GM18861 (cell line): ENCODE measurements around the gene CEND1.
"Not testable (repeated sequence)": the region's sequence is repeated elsewhere in the genome, so short reads cannot be mapped to it uniquely, and the experiment has no call there.

Source experiments
- ATAC-seq: cut with Tn5 transposase; IDR thresholded peaks from one replicate; pipeline ENCODE4 v1.9.1; 2021; ENCODE audit not compliant: unreplicated experiment

The CEND1 gene

DNA sequence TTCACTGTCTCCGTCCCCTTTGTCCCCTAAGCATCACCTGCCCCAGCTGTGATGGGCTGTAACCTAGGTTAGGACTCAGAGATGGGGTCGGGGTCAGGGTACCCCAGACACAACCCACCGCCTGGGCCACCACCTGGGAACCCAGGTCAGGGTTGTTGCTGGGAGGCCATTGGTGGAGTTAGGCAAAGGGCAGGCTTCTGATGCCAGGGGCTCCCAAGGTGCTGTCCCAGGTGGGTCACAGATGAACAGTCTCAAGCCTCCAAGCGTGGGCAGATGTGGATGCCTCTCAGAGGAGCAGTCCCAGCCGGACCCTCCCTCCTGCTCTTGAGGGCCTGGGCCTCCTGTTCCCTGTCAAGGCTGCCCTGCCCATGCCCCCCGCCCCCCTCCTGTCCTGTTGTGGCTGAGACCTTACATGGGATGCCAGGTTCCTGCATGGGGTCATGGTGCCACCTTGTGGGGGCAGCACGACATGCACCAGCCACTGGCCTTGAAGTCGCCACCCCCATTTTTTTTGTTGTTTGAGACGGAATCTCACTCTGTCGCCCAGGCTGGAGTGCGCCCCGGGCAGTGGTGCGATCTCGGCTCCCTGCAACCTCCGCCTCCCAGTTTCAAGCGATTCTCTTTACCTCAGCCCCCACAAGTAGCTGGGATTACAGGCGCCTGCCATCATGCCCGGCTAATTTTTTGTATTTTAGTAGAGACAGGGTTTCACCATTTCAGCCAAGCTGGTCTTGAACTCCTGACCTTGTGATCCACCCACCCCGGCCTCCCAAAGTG is 24.7 kb downstream of the CEND1 start:
- ATAC-seq: no peak

DNA sequence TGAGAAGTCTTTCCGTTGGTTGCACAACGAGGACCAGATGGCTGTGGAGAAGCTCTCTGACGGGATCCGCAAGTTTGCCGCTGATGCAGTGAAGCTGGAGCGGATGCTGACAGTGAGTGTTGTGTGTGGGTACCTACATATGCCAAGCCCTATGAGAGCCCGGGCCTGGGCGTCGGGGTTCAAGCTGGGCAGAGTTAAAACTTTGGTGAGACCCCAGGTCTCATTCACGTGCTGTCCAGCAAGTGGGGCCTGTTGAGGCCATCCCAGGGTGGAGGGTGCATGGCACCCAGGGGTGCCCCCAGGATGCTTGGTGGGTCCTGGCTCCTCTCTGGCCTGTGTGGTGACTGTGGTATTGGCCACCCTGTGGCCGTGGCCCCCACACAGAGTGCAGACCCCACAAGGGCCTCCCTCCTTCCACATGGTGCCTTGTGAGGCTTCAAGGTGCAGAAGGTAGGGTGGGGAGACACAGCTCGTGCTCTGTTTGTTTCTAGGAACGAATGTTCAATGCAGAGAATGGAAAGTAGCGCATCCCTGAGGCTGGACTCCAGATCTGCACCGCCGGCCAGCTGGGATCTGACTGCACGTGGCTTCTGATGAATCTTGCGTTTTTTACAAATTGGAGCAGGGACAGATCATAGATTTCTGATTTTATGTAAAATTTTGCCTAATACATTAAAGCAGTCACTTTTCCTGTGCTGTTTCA is 25.4 kb downstream of the CEND1 start:
- ATAC-seq: no peak

DNA sequence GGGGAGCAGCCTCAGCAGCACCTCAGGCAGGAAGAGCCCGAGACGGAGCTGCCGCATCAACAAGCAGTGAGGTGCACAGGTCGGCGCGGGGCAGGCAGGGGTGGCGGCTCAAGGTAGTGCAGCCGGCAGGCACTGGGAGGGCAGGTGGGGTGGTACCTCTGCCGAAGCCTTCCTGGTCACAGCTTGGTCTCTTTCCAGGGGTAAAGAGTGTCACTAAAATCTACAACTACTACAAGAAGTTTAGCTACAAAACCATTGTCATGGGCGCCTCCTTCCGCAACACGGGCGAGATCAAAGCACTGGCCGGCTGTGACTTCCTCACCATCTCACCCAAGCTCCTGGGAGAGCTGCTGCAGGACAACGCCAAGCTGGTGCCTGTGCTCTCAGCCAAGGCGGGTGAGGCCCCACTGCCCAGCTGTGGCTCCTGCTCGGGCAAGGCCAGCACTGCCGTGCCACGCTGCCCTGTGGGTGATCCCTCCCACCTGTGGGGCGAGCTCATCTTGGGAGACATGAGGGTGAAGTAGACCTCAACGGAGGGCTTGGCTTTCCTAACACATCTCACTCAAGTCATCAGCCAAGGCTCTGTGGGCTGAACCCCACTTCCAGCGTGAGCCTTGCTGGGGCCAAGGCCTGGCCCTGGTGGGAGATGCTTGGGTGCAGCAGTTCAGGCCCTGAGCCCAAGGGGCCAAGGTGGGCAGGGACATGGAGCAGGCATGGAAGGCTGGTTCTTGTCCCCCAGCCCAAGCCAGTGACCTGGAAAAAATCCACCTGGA is 26.2 kb downstream of the CEND1 start:
- ATAC-seq: no peak

DNA sequence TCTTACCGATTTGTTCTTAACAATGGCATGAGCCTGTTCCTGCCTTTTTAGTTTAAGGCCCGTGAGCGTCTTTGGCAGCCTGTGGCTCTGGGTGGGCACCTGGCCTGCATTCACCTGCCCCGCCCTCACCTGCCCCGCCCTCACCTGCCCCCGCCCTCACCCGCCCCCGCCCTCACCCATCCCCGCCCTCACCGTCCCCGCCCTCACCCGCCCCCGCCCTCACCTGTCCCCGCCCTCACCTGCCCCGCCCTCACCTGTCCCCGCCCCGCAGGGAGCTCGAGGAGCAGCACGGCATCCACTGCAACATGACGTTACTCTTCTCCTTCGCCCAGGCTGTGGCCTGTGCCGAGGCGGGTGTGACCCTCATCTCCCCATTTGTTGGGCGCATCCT is 26.8 kb downstream of the CEND1 start:
- no peak for ATAC-seq

DNA sequence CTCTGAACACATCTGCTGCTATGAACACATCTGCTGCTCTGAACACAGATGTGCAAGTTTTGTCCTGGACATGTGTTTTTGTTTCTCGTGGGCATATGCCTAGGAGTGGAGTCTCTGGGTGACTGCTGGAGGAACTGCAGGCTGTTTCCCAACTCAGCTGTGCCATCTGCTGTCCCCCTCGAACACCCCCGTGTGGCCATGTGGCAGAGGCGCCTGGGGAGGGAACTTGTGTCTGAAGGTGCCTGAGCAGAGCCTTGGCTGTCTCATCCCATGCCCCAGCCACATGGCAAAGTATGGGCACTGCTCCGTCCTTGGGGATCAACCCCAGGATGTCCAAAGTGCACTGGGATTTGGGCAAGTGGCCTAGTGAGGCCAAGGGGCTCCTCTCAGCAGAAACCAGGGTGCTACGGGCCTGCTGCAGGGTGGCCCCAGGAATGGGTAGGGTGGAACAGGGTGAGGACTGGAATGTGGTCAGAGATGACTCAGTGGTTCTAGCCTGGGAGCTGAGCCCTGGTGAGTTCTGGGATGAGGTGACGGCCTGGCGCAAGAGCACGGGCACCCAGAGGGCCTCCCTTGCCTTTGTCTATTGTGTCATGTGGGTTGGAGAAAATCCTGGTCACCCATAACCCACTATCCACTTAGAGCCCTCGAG is 27.3 kb downstream of the CEND1 start:
- ATAC-seq: no peak

DNA sequence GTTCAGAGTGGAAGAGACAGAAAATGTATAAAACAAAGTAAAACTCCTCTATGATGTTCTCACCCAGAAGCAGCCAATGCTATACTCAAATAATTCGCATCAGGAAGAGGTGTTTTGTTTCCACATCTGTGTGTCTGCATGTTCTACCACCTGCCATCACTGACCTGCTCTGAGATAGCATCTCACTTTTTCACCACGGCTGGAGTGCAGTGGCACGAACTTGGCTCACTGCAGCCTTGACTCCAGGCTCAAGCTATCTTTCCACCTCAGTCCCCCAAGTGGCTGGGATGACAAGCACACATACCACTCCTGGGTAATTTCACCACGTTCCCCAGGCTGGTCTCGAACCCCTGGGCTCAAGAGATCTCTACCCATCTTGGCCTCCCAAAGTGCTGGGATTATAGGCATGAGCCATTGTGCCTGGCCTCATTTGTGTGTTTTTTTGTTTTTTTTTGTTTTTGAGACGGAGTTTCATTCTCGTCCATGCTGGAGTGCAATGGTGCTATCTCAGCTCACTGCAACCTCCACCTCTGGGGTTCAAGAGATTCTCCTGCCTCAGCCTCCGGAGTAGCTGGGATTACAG is 28.3 kb downstream of the CEND1 start:
- no peak for ATAC-seq

DNA sequence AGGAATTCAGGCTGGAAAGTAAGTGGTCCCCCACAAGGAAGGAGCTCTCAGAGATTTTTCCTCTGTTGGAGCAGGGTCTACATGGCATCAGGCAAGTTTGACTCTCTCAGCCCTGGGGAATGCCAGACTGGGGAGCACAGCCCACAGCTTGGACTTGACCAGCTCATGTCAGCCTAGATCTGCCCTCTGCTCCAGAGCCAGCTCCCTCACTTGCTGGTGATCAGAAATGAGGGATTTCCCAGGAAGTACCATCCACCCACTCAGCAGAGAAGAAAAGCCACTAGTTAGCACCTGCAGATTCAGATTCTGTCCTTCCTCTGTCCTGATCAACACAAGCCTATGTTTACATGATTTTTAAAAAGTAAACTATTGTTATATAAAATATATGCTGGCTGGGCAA is 29.7 kb downstream of the CEND1 start:
- no peak for ATAC-seq

DNA sequence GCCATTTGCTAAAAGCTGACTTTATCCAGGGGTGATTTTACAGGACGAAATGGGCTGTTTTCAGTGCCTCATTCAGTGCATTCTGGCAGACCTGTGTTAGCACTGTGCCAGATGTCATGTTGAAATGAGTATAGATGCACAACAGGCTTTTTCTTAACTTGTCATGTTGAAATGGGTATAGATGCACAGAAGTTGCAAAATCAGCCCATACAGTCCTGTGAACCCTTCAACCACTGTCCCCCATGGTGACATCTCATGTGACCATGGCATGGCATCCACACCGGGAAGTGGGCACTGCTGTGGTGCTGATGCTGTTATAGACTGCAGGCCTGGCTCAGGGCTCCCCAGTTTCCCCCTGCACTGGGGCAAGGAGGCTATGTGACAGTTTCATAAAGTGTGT is 40.2 kb downstream of the CEND1 start:
- ATAC-seq: no peak

DNA sequence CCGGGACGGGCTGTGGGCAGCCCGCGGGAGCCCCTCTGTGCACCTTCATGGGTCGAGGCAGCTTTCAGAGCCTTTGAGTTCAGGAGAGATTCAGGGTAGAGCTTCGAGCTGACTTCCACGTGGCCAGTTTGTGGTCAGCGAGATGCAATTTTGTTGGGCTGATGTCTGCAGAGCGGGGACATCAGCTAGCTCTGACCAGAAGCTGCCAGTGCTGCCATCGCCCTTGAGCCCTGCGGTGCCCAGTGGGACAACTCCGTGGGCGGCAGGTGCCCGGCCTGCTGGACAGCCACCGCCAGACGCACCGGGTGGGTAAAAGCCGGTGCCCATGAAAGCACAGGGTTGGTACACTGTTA is 41.9 kb downstream of the CEND1 start:
- ATAC-seq: peak; percentile 11

DNA sequence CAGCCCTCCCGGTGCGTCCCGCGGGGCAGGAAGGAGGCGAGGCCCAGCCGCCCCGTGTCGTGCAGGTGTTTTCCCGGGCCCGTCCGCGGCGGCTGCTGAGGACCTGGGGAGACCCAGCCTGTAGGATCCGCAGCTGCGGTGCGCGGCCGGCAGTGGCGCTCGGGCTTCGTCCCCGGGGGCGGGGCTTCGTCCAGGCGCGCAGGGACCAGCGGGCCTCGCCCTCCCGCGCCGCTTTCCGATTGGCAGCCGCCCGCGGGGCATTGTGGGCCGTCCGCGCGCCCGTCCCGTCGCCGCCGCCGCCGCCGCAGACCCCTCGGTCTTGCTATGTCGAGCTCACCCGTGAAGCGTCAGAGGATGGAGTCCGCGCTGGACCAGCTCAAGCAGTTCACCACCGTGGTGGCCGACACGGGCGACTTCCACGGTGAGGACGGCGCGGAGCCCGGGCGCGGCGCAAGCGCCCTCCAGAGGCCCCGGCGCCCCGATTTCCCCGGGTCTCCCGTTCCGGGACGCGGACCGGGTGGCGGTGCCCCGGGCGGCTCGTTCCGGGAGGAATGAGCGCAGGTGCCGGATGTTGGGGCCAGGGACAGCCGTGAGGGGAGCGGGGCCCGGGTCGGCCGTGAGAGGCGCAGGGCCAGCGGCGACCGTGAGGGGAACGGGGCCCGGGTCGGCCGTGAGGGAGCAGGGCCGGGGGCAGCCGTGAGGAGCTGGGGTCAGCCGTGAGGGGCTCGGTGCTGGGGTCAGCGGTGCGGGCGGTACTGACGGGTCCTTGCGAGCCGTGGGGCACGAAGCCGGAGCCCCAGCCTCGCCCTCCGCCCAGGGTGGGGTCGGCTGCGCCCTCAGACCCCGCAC is 42.5 kb downstream of the CEND1 start, which contains the start of gene TALDO1:
Gene TALDO1 (plus strand): TSS at position 307 of the 849 bp plus-strand sequence. CDS start 18 bp downstream, at position 325.
- ATAC-seq: peak; percentile 78

DNA sequence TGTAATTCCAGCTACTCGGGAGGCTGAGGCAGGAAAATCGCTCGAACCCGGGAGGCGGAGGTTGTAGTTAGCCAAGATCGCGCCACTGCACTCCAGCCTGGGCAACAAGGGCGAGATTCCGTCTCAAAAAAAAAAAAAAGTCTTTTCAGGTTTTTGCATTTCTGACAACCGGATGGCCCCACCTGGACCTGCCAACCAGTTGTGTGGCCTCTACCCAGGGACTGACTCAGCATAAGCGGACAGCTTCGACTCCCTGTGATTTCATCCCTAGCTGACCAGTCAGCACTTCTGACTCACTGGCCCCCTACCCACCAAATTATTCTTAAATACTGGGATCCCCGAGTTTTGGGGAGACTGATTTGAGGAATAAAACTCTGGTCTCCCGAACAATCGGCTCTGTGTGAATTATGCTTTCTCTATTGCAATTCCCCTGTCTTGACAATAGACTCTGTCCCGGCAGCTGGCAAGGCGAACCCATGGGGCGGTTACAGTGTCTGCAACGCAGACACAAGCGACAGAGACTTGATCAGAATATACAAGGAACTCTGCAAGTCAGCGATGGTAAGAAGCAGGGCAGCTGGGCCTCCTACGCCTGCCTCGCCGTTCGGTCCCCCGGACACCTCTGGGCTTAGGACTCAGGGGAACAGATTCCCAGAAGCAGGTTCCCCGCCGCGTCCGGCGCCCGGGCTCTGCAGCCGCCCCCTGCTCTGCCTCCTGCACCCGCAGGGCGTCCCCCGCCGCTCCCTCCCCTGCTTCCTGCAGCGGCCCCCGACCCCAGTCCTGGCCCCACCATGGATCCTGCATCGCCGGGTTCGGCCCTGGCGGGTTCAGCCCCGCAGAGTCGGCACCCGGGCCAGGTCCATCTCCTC is 43.4 kb downstream of the CEND1 start:
- ATAC-seq: peak; percentile 14

DNA sequence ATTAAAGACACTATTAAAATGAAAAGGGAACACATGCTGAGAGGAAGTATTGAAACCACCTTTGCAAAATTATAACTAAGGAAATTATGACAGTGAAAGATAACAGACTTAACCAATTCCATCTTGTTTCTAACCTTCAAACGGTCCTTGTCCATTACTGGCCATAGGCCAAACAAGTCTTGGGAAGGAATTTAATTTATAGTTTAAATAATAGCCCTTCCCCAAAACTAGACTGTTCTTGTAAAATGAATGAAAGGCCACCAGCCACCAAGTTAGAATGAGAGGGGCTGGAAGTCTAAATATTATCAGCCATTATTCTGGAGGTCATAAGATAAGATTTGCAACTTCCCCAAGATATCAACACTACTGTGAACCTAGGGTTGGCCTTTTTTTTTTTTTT is 44.5 kb downstream of the CEND1 start:
- no peak for ATAC-seq

DNA sequence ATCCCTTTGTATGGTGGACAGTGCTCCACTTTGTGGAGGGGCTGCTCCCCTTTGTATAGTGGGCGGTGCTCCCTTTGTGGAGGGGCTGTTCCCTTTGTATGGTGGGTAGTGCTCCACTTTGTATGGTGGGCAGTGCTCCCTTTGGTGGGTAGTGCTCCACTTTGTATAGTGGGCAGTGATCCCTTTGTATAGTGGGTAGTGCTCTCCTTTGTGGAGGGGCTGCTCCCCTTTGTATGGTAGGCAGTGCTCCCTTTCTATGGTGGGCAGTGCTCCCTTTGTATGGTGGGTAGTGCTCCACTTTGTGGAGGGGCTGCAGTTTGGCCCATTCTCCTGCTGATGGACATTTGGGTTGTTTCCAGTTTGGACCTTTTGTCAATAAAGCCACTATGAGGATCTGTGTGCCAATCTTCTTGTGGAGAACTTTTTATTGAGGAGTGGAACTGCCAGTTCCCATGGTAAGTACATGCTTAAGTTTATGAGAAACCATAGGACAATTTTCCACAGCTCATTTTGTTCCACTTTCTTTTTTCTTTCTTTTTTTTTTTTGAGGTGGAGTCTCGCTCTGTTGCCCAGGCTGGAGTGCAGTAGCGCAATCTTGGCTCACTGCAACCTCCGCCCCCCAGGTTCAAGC is 47.2 kb downstream of the CEND1 start:
- ATAC-seq: no peak

DNA sequence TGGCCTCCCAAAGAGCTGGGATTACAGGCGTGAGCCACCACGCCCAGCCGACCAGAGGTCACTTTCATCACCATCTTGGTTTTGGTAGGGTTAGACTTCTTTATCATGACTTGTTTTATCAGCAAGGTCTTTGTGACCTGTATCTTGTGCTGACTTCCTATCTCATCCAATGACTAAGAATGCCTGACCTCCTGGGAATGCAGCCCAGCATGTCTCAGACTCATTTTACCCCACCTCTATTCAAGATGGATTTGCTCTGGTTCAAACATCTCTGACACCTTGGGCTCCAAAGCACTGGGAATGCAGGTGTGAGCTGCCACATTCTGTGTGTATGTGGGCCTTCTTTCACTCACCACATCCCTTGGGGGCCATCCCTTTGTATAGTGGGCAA is 47.7 kb downstream of the CEND1 start:
- no peak for ATAC-seq

DNA sequence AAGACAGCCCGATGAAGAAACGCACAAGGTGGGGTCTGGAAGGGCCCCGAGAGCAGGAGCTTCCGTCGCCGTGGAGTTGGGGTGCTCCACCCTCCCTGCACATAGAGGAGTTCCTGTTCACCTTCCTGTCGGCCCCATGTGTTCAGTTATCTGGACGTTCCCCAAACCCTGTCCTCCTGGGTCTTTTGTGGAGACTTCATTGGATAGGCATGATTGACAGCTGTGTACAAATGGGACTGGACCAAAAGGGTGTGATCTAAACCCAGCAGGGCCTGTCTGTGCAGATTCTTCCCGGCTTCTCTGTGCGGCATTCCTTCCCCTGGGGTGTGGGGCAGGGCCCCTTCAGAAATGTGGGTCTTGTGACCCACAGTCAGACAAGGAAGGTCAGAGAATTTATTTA is 52.0 kb downstream of the CEND1 start:
- not testable (repeated sequence) for ATAC-seq

DNA sequence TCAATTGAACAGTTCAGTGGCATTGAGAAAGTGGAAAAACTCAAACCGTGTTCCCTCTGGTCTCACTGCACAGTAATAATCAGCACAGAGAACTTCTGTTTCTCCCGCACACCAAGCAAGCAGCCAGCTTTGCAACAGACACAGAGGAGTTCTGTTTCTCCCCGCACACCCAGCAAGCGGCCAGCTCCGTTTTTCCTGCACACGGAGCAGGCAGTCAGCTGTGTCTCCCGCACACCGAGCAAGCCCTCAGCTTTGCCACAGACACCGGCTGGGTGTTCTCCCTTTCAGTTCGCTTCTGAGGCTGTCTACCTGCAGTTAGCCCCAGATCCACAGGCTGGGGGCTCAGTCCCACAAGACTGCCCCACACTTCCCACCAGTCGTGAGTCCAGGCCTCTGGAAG is 52.5 kb downstream of the CEND1 start:
- no peak for ATAC-seq
